NCI-H1048 (cell line): ENCODE results near the gene PLA2G4F.
"Not testable (repeated sequence)": the region's sequence is repeated elsewhere in the genome, so short reads cannot be mapped to it uniquely, and the experiment has no call there.

ENCODE experiments used
- DNase-seq: peaks from one replicate; lab custom pipeline; 2025; lab: John Stamatoyannopoulos, UW

The PLA2G4F gene

DNA sequence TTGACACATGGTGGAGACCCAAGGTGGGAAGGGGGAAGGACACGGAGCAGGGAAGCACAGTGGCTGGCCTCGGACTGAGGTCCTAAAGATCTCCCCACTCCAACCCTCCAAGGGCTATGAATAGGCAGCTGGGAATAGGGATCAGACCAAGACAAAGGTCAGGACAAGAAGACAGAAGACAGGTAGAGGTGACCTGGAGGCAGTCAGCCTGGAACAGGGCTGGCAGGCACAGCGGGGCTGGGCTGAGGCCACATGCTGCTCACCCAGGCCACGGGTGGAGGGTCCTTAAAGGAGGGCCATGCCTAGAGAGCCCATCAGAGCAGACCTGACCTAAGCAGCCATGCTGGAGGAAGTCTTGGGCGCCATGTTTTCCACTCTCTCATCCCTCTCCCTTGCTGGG is 59.4 kb downstream of the PLA2G4F start:
- no peak for DNase-seq

DNA sequence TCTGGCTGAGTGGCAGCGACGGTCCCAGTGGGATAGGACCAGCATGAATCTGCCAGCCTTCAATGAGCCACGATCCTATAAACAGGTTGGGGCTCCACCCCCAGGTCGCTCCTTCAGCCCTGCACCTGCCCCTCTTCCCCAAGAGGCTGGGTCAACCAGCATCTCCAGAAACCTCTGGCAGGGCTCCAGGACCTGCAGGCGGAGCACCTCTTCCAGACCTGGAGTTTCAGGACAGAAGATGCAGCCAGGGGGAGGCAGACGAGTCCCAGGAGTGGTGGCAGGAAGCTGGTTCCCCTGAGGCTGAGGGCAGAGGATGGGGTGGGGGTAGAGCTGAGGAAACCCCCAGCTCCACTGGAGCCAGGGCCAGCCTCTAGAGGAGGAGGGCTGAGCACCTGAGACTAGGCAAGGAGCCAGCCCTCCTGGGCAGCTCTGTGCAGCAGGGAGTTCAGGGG is 61.9 kb downstream of the PLA2G4F start, which contains the start of gene PLA2G4D:
PLA2G4D (minus strand) TSS at position 51 of the 452 bp plus-strand sequence. CDS start 103 bp downstream, outside the sequence.
- DNase-seq = no peak

DNA sequence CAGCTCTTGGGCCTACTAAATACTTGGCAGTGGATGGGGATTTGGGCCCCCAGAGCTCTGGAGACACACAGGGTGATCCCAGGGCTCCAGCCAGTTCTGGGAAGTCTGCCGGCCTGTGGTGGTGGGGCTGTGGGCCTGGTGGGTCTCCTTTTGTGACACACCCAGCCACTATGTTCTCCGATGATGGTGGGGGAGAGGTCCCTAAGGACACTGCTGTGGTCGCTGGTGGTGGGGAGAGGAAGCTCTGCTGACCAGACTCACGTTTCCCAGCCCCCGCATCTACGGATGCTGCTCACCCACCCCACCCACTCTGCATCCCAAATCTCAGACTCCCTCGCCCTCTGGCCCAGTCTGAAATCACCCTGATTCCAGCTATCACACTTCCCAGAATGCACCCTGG is 62.5 kb downstream of the PLA2G4F start:
- DNase-seq = no peak

DNA sequence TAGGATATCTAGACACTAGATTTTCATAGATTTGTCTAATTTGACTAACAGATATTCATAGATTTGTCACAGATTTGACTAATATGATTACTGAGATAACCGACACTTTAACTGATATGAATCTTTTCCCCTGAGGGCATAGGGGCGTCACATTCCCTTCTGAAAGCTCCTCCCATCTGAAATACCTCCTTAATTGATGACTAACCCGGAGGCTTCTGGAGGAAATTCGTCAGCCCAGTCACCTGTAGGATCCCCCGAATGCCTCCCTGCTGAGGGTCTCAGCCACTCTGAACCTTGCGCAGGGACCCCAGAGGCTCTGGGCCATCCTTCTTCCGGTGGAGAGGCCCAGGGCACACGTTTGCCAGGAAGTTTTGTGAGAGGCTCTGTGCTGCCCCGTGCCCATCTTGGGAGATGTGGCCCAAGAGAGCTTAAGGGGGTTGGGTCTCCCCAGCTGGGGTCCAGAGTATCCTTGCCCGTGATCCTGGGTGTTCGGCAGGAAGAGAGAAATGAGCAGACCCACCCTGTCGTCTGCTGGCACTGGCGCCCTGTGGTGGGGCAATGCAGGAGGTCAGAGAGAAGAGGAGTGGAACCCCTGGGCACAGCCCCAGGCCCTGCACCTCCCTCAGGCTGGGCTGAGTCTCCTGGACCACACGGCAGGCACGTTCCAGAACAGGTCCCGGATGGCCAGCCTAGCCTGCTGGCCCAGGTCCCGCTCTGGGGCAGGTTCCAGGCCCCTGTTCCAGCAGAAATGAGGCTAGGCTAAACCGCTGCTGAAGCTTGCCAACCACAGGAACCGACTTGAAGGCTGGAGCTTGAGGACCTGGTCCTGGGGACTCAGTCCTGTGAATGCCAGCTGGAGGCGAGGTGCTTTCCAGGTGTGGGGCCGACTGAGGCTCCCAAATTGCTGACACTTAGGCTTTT is 63.8 kb downstream of the PLA2G4F start:
- DNase-seq = peak; percentile 80

DNA sequence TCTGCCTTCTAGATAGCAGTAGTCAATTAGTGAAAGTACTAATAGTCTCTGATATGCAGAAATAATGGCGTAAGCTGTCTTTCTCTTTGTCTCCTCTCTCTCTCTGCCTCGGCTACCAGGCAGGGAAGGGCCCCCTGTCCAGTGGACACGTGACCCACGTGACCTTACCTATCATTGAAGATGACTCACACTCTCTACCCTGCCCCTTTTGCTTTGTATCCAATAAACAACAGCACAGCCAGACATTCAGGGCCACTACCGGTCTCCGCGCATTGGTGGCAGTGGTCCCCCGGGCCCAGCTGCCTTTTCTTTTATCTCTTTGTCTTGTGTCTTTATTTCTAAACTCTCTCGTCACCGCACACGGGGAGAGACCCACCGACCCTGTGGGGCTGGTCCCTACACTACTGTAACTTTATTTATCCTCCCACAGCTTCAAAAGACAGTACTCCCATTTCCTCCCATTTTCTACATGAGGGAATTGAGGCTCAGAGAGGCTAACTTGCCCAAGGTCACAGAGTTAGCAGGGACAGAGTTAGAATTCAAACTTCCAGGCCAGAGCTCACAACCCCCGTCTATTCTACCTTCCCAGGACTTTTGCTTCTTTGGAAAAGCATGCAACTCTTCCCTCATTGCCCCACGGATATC is 64.6 kb downstream of the PLA2G4F start:
- not testable (repeated sequence) for DNase-seq

DNA sequence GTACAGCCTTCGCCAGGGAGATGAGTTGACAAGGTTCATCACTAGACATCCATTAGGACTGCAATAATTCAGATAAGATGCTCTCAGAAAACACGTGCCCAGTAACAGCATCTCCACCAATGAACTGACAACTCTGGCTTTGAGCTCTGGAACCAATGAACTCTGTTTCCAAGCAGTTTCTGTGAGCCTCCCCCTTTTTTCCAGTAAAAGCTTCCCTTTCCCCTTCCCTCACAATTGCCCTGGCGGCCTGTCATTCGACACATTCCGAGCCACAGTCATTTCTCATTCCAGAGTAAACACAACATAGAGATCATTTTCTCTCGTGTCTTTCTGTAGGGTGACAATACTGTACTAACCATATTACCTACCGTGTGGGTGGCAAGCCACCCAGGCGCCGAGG is 65.7 kb downstream of the PLA2G4F start:
- DNase-seq = no peak

DNA sequence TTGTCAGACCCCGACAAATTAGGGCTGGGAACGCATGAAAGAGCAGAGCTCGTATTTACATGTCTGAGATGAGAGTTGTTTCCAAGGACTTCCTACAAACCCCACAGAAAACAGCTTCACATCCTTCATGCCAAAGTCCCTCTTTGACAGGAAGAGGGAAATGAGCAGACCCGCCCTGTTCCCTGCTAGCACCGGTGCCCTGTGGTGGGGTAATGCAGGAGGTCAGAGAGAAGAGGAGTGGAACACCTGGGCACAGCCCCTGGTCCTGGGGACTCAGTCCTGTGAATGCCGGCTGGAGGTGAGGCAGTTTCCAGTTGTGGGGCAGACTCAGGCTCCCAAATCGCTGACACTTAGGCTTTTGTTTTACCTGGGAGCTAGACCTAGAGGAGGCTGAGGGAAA is 66.1 kb downstream of the PLA2G4F start:
- DNase-seq = no peak

DNA sequence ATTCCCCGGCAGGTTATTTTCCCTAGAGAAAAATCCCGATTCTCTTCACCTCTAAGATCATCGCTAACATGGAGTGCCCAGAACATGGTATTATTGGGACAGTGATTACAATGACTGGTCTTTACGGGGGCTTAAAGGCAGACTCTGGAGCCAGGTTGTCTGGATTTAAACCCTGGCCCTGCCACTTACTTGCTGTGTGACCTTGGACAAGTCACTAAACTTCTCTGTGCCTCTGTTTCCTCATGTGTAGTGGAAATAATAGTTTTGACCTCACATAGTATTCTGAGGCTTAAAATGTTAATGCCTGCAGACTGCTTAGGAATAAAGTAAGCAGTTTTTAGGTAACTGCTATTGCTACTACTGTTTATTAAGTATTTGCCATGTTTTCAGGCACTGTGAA is 66.5 kb downstream of the PLA2G4F start:
- no peak for DNase-seq
